Left lobe of liver (tissue), 2 donors: ENCODE results near the gene TBC1D5. TPM values are rescaled to one million over a fixed set of nuclear protein-coding genes. Genes with fewer than 3 reads are reported as not detected.
"Not testable (repeated sequence)": the region's sequence is repeated elsewhere in the genome, so short reads cannot be mapped to it uniquely, and the experiment has no call there.

ENCODE experiments used
- ATAC-seq: fragments of 200-7000 bp; cut with Tn5 transposase; one replicate; pipeline ENCODE4 v1.9.1; 2020; ENCODE audit warnings: mild to moderate bottlenecking, moderate library complexity
- DNase-seq: peaks from one replicate; pipeline ENCODE4 v3.0.0-alpha.2; 2020; ENCODE audit warnings: low spot score
- total RNA-seq: library from RNA; stranded (reverse); gene quantifications from one replicate; pipeline ENCODE4 v1.2.1, GENCODE V29; 2021
- donor health status: DM: no; HTN: no; CAD: no; lungs with moderate emphysema.
- donor health status: DM: no; HTN: yes; CAD: no.

The TBC1D5 gene
- total RNA-seq, 1 donor from 2014 or later, result 21.8 TPM

GRCh38 chr3:17372362-17373210 is 369.8 kb downstream of the TBC1D5 start:
- ATAC-seq (peak; percentile 31), DNase-seq (no peak)

DNA sequence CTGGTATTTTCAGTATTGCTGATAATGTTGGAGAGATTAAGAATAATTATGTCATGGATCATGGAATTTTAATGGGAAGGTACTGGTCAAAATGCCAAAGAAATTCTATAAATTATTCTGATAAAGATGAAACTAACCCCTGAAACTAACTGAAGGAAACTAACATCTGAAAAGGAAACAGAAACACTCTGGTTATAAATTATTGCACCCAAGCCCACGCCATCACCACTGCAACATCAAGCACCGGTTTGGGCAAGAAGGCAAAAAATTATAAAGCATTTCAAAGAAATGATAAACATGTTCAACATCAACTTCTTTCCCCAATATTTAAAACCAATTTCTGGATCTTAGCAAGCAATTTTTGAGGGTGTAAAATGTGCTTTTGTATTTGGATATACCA is 372.5 kb downstream of the TBC1D5 start:
- no peak for ATAC-seq
- DNase-seq, result no peak

GRCh38 chr3:17367171-17367570 is 375.3 kb downstream of the TBC1D5 start:
- no peak for DNase-seq
- no peak for ATAC-seq

GRCh38 chr3:17360991-17361390 is 381.4 kb downstream of the TBC1D5 start:
- DNase-seq, result no peak

GRCh38 chr3:17359911-17360310 is 382.5 kb downstream of the TBC1D5 start:
- ATAC-seq, result no peak

More at GRCh38 chr3:17360991-17361390, 381.4 kb downstream of the TBC1D5 start:
- no peak for ATAC-seq

DNA sequence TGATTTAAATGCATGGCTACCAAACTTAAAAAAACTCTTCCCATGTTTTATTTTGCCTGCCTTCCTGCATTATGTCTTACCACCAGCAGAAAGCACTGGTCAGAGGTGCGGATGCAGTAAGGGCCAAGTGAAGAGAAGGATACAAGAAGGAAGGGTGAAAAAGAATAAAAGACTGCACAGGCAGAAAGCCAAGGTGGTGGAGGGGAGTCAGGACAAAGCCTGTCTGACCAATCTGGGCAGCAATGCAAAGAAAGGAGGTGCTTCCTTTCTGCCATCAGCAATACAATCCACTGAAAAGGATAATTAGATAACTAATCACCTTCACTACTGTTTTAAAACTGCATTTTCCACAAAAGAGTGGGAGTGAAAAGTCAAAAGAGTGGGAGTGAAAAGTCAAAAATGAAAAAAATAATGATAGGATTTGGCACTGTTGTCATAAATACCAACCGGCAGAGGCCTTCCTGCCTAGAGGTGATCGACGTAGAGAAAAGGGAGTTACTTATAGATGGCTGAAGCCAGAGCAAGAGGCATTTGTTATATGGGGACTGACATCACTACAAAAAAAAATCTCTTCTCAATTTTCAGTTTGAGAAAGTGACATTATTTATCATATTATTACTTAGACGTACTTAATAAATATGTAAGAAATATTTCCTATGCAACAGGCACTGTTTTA is 385.3 kb downstream of the TBC1D5 start:
- ATAC-seq (no peak), DNase-seq (no peak)

More at GRCh38 chr3:17359911-17360310, 382.5 kb downstream of the TBC1D5 start:
- DNase-seq, result no peak

DNA sequence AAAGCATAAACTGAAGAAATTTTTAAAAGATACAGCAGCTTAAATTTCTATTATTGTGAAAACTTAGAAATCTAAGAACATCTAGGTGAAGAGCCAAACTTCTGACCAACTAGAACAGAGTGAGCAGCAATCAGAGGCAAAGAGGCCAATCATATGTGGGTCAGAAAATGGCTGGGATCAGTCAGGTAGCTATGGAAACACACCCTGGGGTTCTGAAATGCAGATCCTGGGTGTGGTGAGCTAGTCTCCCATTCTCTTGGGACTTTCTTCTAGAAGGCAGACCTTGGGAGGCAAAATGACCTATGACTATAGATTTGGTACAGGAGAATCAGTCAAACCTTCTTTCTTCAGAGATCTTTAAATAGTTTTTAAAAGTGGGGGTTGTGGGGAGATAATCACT is 385.8 kb downstream of the TBC1D5 start:
- ATAC-seq, result no peak
- DNase-seq, result no peak

DNA sequence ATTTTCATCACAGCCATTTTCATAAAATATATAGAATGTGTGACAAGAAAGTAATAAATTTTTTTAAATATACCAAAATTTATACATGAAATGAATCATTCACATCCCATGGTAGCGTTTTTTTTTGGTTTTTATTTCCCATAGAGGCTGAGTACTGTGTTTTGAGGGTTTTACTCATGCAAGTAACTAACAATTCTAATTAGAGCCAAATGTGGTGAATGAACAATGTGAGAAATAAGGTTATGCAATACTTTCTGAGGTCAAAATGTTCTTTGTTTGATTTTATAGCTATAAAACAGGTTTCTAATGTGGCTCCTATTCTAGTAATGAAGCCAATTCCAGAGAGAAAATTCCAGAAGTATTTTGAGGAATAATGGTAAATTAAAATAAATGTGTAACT is 386.8 kb downstream of the TBC1D5 start:
- no peak for DNase-seq
- no peak for ATAC-seq

GRCh38 chr3:17354341-17354740 is 388.1 kb downstream of the TBC1D5 start:
- ATAC-seq (no peak), DNase-seq (no peak)

DNA sequence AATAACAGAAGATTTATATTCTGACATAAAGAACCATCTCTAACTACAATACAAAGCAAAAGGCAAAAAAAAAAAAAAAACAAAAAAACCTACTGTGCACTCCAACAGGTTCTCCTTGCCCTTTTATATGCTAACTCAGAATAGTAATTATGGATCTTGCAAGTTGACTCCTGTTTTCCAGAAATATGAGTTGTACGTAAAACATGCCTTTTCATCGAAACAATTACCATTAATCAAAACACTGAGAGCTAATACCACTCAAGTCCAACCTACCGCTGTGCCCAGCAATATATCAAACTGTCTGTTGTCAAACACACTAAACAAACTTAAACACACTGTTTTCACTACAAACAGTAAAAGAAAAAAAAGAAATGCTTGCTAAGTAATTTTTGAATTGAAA is 389.8 kb downstream of the TBC1D5 start:
- DNase-seq, result no peak
- ATAC-seq, result no peak

- not testable (repeated sequence) for DNase-seq, ATAC-seq
These were observed 391.2 kb downstream of the TBC1D5 start for GRCh38 chr3:17351193-17351592.

DNA sequence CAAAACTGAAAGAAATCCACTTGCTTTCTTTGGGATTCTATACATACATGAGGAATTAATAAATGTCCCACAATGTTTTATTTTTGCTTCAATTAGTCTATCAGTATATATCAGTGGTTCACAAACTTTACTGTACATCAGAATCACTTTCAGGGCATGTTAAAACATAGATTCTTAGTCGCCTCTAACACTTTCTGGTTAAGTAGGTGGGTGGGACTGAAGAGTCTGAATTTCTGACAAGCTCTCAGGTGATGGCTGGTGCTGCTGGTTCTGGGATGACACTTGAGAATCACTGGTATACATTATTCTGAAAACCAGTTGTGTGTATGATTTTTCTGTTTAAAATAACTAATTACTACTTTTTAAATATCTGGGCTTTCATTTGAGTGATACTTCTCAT is 393.3 kb downstream of the TBC1D5 start:
- DNase-seq (no peak), ATAC-seq (no peak)

DNA sequence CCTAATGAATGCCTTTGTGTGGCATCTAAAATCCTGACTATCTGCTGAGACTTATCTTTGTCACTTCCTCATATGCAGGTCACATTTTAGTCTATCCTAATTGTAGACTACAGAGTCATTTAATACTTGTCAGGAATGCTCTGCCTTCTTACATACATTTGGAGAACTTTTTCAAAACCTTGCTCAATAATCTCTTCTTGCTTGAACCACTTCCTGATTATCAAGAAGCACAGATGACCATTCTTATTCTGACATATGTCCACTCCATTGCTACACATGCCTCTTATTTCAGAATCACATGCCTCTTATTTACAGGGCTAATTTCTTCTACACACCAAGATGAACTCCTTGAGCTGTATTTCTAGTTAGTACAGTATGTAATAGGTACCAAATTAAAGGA is 400.3 kb downstream of the TBC1D5 start:
- no peak for ATAC-seq

GRCh38 chr3:17340693-17341092 is 401.7 kb downstream of the TBC1D5 start:
- DNase-seq (no peak), ATAC-seq (no peak)

More for the DNA sequence above, 400.3 kb downstream of the TBC1D5 start:
- DNase-seq, result no peak

DNA sequence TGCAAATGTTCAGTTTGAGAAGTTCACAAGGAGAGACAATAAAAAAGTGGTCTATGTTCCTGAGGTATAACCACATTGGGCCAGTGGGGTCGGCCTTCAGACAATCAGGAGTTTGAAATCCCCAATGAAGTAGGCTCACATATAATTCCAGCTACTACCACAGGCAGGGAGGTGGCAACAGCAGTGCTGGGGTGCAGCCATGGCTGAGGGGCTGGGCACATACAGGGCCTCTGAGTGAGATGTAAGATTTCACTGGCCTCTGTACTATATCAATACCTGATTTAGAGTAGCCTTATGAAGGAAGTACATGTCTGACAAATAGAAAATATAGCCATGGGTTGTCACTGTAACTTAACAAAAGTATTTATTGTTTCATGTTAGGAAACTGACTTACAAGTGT is 402.2 kb downstream of the TBC1D5 start:
- no peak for ATAC-seq
- DNase-seq, result no peak

- peak; percentile 26 for ATAC-seq
- DNase-seq, result no peak
These were observed 403.3 kb downstream of the TBC1D5 start for GRCh38 chr3:17339132-17339575.

DNA sequence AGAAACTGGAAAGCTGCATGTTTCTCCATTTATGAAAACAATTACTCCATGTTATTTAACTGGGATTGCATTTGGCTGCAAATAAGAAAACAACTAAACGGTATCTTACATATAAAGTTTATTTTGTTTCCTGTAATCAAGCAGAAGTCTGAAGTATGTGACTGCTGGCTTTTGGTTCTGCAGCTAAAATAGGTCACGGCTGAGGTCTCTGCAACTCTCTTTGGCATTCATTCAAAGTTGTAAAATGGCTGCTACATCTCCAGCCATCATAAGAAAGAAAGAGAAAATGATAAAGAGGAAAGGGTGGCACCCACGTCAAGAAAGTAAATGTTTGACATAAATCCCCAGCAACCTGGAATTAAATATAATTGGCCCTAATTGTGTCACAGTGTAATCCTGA is 406.1 kb downstream of the TBC1D5 start:
- DNase-seq (no peak), ATAC-seq (peak; percentile 20)

DNA sequence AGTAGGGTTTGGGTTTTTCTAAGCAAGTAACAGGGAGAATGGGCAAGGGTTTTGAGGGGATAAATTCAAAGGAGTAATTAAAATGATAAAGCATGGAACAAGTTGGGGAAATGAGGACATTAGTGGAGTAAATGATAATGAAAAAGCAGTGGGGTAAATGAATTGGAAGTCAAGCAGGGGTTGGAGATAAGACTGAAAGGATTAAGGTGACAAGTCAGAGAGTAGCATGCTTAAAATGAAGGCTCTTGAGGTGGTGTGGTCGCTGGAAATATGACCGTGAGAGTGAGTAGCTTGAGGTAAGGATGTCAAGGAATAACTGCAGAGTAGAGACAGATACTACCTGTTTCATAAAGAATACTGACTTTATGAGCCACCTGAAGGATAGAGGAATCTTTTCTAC is 408.5 kb downstream of the TBC1D5 start:
- ATAC-seq, result no peak
- DNase-seq, result no peak

DNA sequence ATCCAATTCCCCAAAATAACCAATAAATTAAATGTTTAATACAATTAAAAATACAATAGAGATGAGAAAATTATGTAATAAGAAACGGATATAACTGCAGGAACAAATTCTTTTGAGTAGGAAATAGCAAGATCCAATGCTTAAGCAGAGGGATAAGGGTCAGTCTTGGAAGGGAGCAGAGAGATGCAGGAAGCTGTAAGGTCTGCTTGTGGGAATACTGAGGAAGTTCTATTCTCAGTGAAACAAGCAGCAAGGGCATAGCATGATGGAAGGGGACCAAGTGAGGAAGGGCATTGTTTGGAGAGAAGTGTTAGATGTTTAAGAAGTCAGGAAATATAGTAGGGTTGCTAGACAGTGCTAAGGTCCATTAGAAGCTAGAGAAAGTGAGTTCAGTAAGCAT is 409.0 kb downstream of the TBC1D5 start:
- no peak for DNase-seq
- ATAC-seq, result no peak

DNA sequence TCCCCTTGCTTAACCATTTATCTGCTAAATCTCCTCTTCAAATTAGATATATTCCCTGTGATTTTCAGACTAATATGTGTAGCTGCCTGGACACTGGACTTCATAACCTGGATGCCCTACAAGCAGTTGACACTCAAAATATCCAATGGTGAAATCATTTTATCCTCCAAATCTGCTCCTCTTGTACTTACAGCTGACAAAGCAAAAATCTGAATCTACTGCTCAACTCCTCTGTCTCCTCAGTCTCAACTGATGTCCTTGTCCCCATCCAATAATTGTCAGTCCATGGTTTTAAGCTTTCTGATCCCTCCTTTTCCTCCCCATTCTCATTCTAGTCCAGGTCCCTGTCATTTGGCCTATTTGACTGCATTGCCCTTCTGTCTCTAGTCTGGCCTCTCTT is 411.8 kb downstream of the TBC1D5 start:
- DNase-seq (no peak), ATAC-seq (no peak)

- ATAC-seq (no peak), DNase-seq (no peak)
These were observed 412.5 kb downstream of the TBC1D5 start for GRCh38 chr3:17329927-17330326.

GRCh38 chr3:17322106-17322793 is 420.2 kb downstream of the TBC1D5 start:
- DNase-seq (no peak), ATAC-seq (no peak)
